Kidney tubule cell (primary cell): ENCODE results near the gene NISCH.

Source experiments
- DNase-seq: peaks from one replicate; pipeline ENCODE4 v3.0.0-alpha.2; 2018; ENCODE audit warnings: low spot score

NISCH gene

DNA sequence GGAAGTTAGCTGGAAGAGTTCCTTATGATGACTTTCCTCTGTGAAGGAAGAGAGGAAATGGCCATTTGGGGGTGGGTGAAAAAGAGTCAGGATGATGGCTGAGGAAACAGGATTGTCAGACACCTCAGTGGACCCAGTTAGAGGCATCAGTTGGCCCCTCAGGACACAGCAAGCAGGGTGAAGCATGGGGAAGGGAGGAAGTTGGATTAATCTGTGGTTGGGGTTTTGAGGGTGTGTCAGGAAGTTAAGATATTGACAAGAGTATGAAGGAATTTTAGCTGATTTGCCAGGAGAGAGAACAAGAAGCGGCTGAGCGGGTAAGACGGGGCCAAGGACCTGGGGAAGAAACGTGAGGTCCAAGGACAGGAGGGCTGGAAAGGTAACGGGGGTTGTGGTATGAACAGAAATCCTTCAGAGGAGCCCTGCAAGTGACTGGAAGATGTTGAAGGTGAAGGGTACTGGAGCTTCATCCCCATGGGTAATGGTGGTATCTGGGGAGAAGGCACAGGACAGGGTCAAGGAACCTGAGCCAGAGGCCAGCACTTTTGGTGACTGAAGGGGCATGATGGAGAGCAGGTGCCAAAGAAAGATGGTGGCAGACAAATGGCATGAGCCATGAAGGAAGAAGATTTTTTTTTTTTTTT is 83.7 kb downstream of the NISCH start:
- DNase-seq: no peak

DNA sequence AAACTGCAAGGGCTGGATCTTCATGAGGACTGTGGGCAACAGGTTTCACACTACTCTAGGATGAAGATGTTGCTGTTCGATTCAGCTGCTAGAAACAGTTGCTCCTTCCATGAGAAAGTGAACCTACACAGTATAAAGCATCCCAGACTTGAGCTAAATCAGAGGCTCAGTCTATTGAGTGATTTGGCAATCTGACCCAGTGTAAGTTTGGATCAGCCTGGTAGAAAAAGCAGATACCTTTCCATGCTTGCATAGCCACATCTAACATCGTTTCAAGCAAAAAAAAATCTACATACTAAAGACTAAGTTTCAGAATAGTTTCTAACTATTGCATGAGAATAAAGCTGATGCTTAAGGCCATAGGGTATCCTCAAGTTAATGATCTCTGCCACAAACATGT is 85.6 kb downstream of the NISCH start:
- no peak for DNase-seq
